WTC11 (cell line): Measurements from ENCODE around the gene ADCK2.

ENCODE experiments used
- CTCF ChIP-seq: fragments of 200-600 bp; IDR thresholded peaks from 2 replicates; pipeline ENCODE4 v1.8.0; 2022; ENCODE audit warnings: antibody characterized with exemption
- EMX1 ChIP-seq: fragments of 250-450 bp; sonication (Bioruptor Pico); IDR thresholded peaks from 2 replicates; pipeline ENCODE4 v1.8.0; 2021; ENCODE audit warnings: mild to moderate bottlenecking
- FOXK1 ChIP-seq: sonication (generic); formaldehyde crosslinking; IDR thresholded peaks from 2 replicates; pipeline ENCODE4 v1.8.0; 2022; ENCODE audit warnings: mild to moderate bottlenecking, moderate library complexity, missing genetic modification reagents
- GABPB1 ChIP-seq: sonication (generic); formaldehyde crosslinking; IDR thresholded peaks from 2 replicates; pipeline ENCODE4 v1.8.1; 2023; ENCODE audit warnings: mild to moderate bottlenecking, missing genetic modification reagents
- SP1 ChIP-seq: sonication (generic); formaldehyde crosslinking; conservative IDR thresholded peaks from 2 replicates; pipeline ENCODE4 v1.8.1; 2022; ENCODE audit warnings: missing genetic modification reagents
- TF ChIP-seq, protein P1 (sequence below): sonication (generic); formaldehyde crosslinking; IDR thresholded peaks from 2 replicates; pipeline ENCODE4 v1.8.0; 2022; ENCODE audit warnings: mild to moderate bottlenecking, missing genetic modification reagents

DNA sequence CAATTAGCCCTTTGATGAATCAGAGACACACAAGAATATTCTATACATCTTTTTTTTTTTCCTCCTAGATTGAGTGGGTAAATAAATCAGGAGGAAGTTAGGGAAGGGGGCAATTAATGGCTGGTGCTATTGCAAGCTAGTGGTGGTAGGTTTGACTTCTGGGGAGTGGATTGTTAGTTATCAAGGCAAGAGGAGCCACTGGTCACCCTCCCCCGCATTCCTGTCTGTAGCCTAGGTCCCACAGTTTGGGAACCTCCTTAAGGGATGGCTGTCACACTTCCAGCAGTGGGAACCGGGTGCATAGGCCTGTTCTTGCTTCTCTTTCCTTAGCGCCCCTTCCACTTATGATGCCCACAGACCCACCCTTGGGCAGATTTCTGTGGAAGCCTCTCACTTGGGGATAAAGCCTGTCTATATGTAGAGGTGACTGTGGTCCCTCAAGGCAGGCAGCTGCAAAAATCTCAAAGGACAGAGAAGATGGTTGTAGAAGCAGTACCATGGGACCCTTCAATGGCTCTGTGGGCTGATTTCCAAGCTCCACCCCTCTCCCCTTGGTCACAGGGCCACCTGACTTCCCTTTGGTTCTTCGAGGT, 2.3 kb upstream of the ADCK2 start:
- no peak for TF ChIP-seq CTCF
- TF ChIP-seq, protein P1, sequence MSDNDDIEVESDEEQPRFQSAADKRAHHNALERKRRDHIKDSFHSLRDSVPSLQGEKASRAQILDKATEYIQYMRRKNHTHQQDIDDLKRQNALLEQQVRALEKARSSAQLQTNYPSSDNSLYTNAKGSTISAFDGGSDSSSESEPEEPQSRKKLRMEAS, result no peak
- TF ChIP-seq FOXK1 (CRISPR knock-in tag), result no peak
- no peak for TF ChIP-seq SP1 (CRISPR knock-in tag)
- no peak for TF ChIP-seq GABPB1 (CRISPR knock-in tag)
- TF ChIP-seq EMX1 (CRISPR knock-in tag), result no peak
